GM10248 (cell line): ENCODE measurements around the gene DNAH7.

Source experiments
- CTCF ChIA-PET: fragments of 300-600 bp; sonication (Branson Sonifier 250); formaldehyde crosslinking; extraction: SDS; loops from one replicate; lab custom pipeline; 2021; ENCODE audit warnings: antibody characterized with exemption; lab: Yijun Ruan, JAX
- POLR2A ChIA-PET: fragments of 350-650 bp; sonication (Branson Sonifier 250); formaldehyde crosslinking; extraction: SDS; loops from one replicate; lab custom pipeline; 2020; ENCODE audit warnings: antibody characterized with exemption; lab: Yijun Ruan, JAX
- DNase-seq: peaks from one replicate; pipeline ENCODE4 v3.0.0; 2012; ENCODE audit errors: extremely low spot score
- TF ChIP-seq, protein P1 (sequence below): IDR thresholded peaks from 2 replicates; pipeline ENCODE4 v1.5.1; 2012; ENCODE audit warnings: mild to moderate bottlenecking, low read depth; ENCODE audit errors: extremely low read depth, missing control alignments, control extremely low read depth

The DNAH7 gene

GRCh38 chr2:196046123-196046917 is 22.3 kb downstream of the DNAH7 start:
- ChIA-PET CTCF (interaction anchor here (1.1 to 2.3 kb wide), 3 partner anchors 9 to 22 kb away, joined by 3 to 11 read pairs (median 6); partner anchors contain the start of gene DNAH7), POLR2A (no interaction called here)
- TF ChIP-seq, protein P1, sequence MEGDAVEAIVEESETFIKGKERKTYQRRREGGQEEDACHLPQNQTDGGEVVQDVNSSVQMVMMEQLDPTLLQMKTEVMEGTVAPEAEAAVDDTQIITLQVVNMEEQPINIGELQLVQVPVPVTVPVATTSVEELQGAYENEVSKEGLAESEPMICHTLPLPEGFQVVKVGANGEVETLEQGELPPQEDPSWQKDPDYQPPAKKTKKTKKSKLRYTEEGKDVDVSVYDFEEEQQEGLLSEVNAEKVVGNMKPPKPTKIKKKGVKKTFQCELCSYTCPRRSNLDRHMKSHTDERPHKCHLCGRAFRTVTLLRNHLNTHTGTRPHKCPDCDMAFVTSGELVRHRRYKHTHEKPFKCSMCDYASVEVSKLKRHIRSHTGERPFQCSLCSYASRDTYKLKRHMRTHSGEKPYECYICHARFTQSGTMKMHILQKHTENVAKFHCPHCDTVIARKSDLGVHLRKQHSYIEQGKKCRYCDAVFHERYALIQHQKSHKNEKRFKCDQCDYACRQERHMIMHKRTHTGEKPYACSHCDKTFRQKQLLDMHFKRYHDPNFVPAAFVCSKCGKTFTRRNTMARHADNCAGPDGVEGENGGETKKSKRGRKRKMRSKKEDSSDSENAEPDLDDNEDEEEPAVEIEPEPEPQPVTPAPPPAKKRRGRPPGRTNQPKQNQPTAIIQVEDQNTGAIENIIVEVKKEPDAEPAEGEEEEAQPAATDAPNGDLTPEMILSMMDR: no peak
- no peak for DNase-seq

DNA sequence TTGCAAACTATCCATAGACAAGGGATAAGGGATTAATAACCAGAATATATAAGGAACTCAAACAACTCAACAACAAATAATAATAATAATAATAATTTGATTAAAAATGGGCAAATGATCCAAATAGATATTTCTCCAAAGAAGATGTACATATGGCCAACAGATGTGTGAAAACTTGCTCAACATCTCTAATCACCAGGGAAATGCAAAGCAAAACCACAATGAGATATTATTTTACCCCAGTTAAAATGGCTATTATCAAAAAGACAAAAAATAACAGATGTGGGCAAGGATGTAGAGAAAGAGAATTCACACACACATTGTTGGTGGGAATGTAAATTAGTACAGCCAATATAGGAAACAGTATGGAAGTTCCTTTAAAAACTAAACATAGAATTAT is 26.9 kb downstream of the DNAH7 start:
- ChIA-PET POLR2A (no interaction called here), CTCF (no interaction called here)
- DNase-seq: no peak
- TF ChIP-seq, protein P1: no peak

- TF ChIP-seq, protein P1: no peak
- ChIA-PET CTCF (no interaction called here), POLR2A (no interaction called here)
- DNase-seq: no peak
Observed at GRCh38 chr2:196040218-196040617, 28.4 kb downstream of the DNAH7 start.

DNA sequence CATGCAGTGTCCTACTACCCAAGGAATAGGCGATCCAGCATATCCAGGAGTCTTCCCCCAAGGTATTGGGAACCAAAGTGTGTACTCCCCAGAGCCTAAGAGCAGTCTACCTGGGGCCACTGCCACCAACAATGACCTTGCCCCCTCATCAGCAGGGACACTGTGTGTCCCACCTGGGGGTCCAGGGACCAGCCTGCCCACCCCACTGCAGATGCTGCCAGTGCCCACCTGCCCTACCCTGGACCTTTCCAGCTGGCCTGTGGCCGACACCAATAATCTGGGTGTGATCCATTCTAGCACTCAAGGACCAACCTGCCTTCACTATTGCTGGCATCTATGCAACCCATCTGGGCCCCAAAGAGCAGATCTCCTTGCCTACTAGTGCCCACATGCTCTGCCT is 32.2 kb downstream of the DNAH7 start:
- ChIA-PET CTCF (interaction anchor here (1.8 kb wide), 1 partner anchor 10 kb away, joined by 6 read pairs; no protein-coding TSS in a partner anchor), POLR2A (no interaction called here)
- DNase-seq: no peak
- TF ChIP-seq, protein P1: no peak

DNA sequence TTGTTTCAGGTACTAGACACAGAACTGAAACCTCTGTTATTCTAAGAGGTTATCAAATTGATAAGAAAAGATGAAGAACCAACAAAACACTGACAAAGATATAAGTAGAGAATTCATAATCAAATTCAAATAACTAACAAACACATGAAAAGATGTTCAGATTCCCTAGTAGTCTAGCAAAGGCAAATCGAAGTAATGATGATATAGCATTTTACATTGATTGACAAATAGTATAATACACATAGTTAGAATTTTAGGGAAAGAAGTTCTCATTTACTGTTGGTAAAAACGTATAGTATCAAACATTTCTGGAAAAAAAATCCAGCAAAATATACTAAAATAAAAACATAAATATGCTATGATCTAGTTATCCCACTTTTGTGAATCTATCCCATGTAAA is 50.6 kb downstream of the DNAH7 start:
- CTCF ChIA-PET: no interaction called here
- TF ChIP-seq, protein P1: no peak
- no peak for DNase-seq
- POLR2A ChIA-PET: no interaction called here

DNA sequence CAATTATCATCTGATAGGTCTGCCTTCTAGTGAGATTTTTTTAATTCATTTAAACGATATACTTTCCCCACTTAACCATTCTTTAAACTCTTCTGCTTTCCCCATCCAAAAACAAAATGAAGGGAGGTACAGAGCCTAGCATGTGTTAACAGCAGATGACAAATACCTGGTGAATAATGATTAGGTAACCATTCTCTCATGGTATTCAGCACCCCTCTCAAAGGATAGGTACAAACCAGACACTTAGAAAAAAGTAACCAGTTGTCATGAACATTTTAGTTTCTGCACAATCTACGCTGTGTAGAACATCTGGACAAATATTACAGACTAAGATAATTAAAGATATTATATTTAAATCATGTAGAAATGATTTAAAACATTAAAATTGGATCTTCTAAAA is 56.3 kb downstream of the DNAH7 start:
- ChIA-PET POLR2A (no interaction called here), CTCF (no interaction called here)
- TF ChIP-seq, protein P1: no peak
- no peak for DNase-seq
